NCI-H2029 treated with DMSO at 0.1 percent for 48 hours (cell line): Measurements from ENCODE around the gene OXSR1.
"Not testable (repeated sequence)": the region's sequence is repeated elsewhere in the genome, so short reads cannot be mapped to it uniquely, and the experiment has no call there.

ENCODE experiments used
- DNase-seq: peaks from one replicate; lab custom pipeline; 2025; lab: John Stamatoyannopoulos, UW

Gene OXSR1

GRCh38 chr3:38168151-38169026, 3.1 kb downstream of the OXSR1 start:
- no peak for DNase-seq

GRCh38 chr3:38169027-38169317, 3.6 kb downstream of the OXSR1 start:
- DNase-seq = no peak

- no peak for DNase-seq
These were observed 5.4 kb downstream of the OXSR1 start for GRCh38 chr3:38170722-38171121.

DNA sequence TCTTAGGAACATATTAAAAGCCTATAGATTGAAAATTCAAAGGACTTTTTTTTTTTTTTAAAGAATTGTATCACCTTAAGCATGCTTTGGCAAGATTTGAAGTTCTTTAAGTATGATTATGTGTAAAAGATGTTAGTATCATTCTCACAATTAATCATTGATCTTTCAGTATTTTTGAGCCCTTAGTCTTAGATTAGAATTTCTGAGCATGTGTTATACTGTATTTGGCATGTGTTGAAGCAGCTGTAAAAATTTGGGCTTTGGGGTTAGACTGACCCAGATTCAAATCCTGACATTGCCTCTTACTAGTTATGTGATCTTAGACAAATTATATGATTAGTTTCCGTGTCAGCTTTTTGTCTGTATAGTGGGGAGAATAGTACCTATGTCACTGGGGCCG, 6.3 kb downstream of the OXSR1 start:
- DNase-seq = no peak

GRCh38 chr3:38173834-38174418, 8.6 kb downstream of the OXSR1 start:
- DNase-seq = no peak

GRCh38 chr3:38177181-38177580, 11.8 kb downstream of the OXSR1 start:
- DNase-seq = no peak

GRCh38 chr3:38186781-38187180, 21.4 kb downstream of the OXSR1 start:
- no peak for DNase-seq

- DNase-seq = no peak
These were observed 25.1 kb downstream of the OXSR1 start for GRCh38 chr3:38190481-38190881.

DNA sequence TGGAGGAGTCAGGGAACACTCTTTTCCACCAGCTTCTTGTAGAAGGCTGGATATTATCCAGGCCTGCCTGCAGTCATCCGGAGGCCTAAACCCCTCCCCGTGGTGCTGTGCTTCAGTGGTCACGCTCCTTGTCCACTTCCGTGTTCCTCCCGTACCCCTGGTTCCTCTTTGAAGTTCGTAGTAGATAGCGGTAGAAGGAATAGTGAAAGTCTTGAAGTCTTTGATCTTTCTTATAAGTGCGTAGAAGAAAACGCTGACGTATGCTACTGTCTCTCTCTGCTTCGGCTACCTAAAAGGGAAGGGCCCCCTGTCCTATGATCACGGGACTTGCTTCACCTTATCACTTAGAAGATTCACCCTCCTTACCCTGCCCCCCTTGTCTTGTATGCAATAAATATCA, 37.6 kb downstream of the OXSR1 start:
- DNase-seq = not testable (repeated sequence)

GRCh38 chr3:38203690-38204089, 38.4 kb downstream of the OXSR1 start:
- DNase-seq = no peak

DNA sequence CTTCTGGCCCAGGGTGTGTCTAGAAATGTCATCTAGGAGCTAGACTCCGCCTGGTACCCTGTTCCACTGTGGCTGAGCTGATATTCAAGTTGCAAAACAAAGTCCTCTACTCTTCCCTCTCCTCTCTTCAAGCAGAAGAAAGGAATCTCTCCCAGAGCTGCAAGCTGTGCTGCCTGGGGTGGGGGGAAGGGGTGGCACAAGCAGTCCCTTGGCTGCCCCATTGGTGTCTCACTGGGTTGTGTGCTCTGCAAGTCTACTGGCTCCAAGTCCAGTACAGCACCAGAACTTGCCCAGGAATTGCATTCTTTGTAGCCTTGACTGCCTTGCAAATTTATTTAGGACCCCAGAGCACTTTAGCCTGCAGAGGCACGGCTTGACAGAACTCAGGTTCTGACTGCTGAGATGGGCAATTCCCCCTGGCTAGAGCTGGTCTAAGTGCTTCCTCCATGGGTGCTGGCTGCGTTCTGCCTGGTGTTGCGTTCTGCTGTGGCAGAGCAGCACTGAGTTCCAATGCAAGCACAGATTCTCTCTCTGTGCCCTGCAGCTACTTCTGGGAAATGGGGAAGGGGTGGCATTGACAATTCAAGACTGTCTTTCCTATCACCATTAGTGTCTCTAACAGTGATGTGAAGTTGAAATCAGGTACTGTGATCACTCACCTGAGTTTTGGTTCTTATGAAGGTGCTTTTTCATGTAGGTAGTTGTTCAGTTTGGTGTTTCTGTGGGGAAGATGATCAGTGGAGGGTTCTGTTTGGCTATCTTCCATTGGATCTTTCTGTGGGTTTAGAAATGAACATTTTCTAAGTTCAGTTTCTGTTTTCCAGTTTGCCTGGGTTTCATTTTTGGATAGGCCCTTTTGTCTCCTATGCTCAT, 39.5 kb downstream of the OXSR1 start:
- no peak for DNase-seq

GRCh38 chr3:38205472-38205805, 40.1 kb downstream of the OXSR1 start:
- no peak for DNase-seq

DNA sequence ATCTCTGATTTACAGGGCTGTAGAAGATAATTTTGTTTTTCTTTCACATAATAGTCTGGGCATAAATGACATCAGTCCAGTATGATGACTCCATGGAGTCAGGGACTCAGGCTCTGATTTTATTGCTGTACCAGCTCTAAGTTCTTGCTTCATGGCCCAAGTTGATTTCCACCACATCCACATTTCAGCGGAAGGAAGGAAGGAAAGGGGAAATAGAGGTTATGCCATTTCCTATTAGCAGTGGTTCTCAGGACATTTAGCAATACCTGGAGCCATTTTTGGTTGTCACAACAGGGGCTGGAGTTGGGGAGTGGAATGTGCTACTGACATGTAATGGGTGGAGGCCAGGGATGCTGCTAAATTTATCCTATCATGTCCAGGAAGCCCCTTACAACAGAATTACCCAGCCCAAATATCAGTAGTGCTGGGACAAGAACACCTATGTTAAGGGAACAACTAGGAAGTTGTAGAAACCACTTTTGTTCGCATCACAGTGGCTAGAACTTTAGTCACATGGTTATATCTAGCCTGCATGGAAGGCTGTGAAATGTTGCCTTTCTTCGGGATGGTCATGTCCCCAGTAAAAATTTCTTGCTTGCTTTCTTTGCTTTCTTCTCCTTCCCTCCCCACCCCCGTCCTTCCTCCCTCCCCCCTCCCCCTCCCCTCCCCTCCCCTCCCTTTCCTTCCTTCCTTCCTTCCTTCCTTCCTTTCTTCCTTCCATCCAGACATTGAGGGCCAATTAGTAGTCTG, 42.1 kb downstream of the OXSR1 start:
- DNase-seq = no peak

GRCh38 chr3:38210141-38210757, 44.9 kb downstream of the OXSR1 start:
- DNase-seq = no peak

DNA sequence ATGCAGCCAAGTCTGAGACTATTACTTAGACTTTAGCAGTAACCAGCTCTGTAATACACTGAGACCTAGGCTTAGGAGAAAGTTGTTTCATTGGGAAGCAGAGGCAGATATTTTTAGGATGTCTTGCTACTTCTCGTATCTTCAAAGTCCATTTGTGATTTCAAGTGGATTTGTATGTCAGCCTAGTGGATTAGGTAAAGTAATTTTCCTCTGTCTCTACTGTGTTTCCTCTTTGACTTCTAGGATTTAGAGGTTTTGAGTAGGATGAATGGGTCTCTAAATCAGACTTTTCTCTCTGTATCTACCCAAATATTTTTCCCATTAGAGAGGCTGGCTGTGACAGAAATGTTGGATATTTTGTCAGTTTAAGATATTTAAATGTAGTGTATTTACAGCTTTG, 46.8 kb downstream of the OXSR1 start:
- DNase-seq = no peak

- no peak for DNase-seq
These were observed 49.2 kb downstream of the OXSR1 start for GRCh38 chr3:38214560-38214959.

GRCh38 chr3:38219609-38220197, 54.4 kb downstream of the OXSR1 start:
- no peak for DNase-seq

DNA sequence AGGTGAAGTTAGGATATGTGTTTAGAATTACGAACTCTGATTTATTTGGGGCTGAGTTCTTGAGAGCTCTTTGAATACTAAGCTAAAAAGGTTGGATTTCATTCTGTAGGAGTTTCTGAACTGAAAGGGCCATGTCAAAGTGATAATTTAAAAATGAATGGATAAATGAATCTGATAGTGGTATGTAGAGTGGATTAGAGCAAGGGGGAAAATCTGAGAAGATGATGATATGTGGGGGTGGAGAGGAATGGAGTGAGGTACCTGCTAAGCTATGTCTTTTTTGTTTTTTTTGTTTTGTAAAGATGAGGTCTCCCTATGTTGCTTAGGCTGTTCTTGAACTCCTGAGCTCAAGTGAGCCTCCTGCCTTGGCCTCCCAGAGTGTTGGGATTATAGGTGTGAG, 55.7 kb downstream of the OXSR1 start:
- DNase-seq = no peak

DNA sequence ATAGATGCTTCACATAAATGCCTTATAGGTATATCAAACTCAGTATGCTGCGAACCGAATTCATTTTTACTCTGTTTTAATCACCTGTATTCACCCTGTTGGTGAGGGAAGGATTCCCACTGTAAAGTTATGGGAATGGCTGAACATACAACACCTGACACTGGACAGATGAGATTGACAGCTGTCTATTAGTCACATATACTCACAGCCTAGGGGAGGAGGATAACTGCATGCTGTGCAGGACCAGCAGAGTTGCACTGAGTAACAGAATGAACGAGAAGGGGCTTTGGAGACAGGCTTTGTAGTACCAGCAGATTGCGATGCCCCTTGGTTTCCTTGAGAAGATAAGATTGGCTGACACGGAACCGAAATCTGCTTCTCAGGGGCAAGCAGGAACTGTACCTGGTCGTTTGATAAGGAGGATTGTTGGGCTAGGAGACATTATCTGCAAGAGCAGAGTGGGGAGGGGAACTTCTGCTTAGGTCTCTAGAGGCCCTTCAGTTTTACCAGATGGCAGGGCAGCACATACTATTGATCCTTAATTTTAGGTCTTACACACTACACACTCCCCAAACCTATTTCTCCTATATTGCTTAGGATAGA, 56.8 kb downstream of the OXSR1 start:
- no peak for DNase-seq

- no peak for DNase-seq
These were observed 59.0 kb downstream of the OXSR1 start for GRCh38 chr3:38224357-38224756.

- DNase-seq = no peak
These were observed 60.9 kb downstream of the OXSR1 start for GRCh38 chr3:38226273-38226672.
